HEK293T (cell line): Measurements from ENCODE around the gene GPBAR1.

ENCODE experiments used
- CTCF ChIA-PET: fragments of 350-600 bp; formaldehyde crosslinking; extraction: SDS; loops from one replicate; lab custom pipeline; 2021; ENCODE audit warnings: antibody characterized with exemption, inconsistent platforms; lab: Yijun Ruan, JAX
- POLR2A ChIA-PET: fragments of 350-600 bp; formaldehyde crosslinking; extraction: SDS; loops from one replicate; lab custom pipeline; 2020; ENCODE audit warnings: antibody characterized with exemption, inconsistent platforms; lab: Yijun Ruan, JAX
- DNase-seq: peaks from one replicate; pipeline ENCODE4 v3.0.0; 2012; ENCODE audit warnings: mixed read lengths; ENCODE audit errors: extremely low spot score
- ARNT ChIP-seq: fragments of 450-650 bp; IDR thresholded peaks from 2 replicates; pipeline ENCODE4 v1.6.1; 2017; ENCODE audit warnings: mild to moderate bottlenecking
- BHLHE40 ChIP-seq: fragments of 450-650 bp; IDR thresholded peaks from 2 replicates; pipeline ENCODE4 v1.6.1; 2016; ENCODE audit warnings: mild to moderate bottlenecking, moderate library complexity, borderline replicate concordance
- CTBP1 ChIP-seq: fragments of 450-650 bp; IDR thresholded peaks from 2 replicates; pipeline ENCODE4 v1.6.1; 2016; ENCODE audit warnings: borderline replicate concordance
- ELF4 ChIP-seq: fragments of 450-650 bp; IDR thresholded peaks from 2 replicates; pipeline ENCODE4 v1.6.1; 2017; ENCODE audit warnings: antibody characterized with exemption
- FOXA1 ChIP-seq: fragments of 450-650 bp; IDR thresholded peaks from 2 replicates; pipeline ENCODE4 v1.6.1; 2016; ENCODE audit warnings: mild to moderate bottlenecking
- FOXK2 ChIP-seq: fragments of 450-650 bp; IDR thresholded peaks from 2 replicates; pipeline ENCODE4 v1.6.1; 2016; ENCODE audit warnings: mild to moderate bottlenecking
- FOXM1 ChIP-seq: fragments of 450-650 bp; IDR thresholded peaks from 2 replicates; pipeline ENCODE4 v1.6.1; 2017; ENCODE audit warnings: mild to moderate bottlenecking, borderline replicate concordance
- HDGF ChIP-seq: fragments of 450-650 bp; IDR thresholded peaks from 2 replicates; pipeline ENCODE4 v1.6.1; 2017; ENCODE audit warnings: antibody characterized with exemption, borderline replicate concordance
- L3MBTL2 ChIP-seq: fragments of 450-650 bp; conservative IDR thresholded peaks from 2 replicates; pipeline ENCODE4 v1.6.1; 2016; ENCODE audit warnings: mild to moderate bottlenecking
- LEF1 ChIP-seq: fragments of 450-650 bp; IDR thresholded peaks from 2 replicates; pipeline ENCODE4 v1.6.1; 2017; ENCODE audit warnings: mild to moderate bottlenecking, borderline replicate concordance
- NFRKB ChIP-seq: fragments of 450-650 bp; IDR thresholded peaks from 2 replicates; pipeline ENCODE4 v1.6.1; 2016; ENCODE audit warnings: mild to moderate bottlenecking, moderate library complexity
- PKNOX1 ChIP-seq: fragments of 450-650 bp; IDR thresholded peaks from 2 replicates; pipeline ENCODE4 v1.6.1; 2016
- SP1 ChIP-seq: fragments of 450-650 bp; IDR thresholded peaks from 2 replicates; pipeline ENCODE4 v1.6.1; 2017
- SUZ12 ChIP-seq: fragments of 450-650 bp; IDR thresholded peaks from 2 replicates; pipeline ENCODE4 v1.6.1; 2016; ENCODE audit warnings: mild to moderate bottlenecking
- TARDBP ChIP-seq: fragments of 450-650 bp; IDR thresholded peaks from 2 replicates; pipeline ENCODE4 v1.6.1; 2016
- ZNF384 ChIP-seq: fragments of 450-650 bp; IDR thresholded peaks from 2 replicates; pipeline ENCODE4 v1.6.1; 2016

The GPBAR1 gene

GRCh38 chr2:218234521-218234920 lies 26.3 kb upstream of the GPBAR1 start:
- CTCF ChIA-PET: no interaction called here
- TF ChIP-seq CTBP1: no peak
- TF ChIP-seq SP1: no peak
- TF ChIP-seq FOXK2: no peak
- no peak for TF ChIP-seq ZNF384
- TF ChIP-seq ELF4: no peak
- TF ChIP-seq TARDBP: no peak
- no peak for TF ChIP-seq SUZ12
- TF ChIP-seq HDGF: no peak
- TF ChIP-seq LEF1: no peak
- no peak for TF ChIP-seq FOXA1
- TF ChIP-seq NFRKB: no peak
- TF ChIP-seq BHLHE40: no peak
- TF ChIP-seq PKNOX1: no peak
- TF ChIP-seq L3MBTL2: no peak
- no peak for TF ChIP-seq FOXM1
- TF ChIP-seq ARNT: no peak
- DNase-seq: no peak
- POLR2A ChIA-PET: no interaction called here

GRCh38 chr2:218235017-218235416 lies 25.8 kb upstream of the GPBAR1 start:
- ChIA-PET POLR2A (no interaction called here), CTCF (no interaction called here)
- DNase-seq: no peak
- TF ChIP-seq CTBP1: no peak
- TF ChIP-seq HDGF: no peak
- TF ChIP-seq ELF4: no peak
- no peak for TF ChIP-seq FOXA1
- TF ChIP-seq NFRKB: no peak
- TF ChIP-seq LEF1: no peak
- no peak for TF ChIP-seq PKNOX1
- no peak for TF ChIP-seq BHLHE40
- TF ChIP-seq ZNF384: no peak
- TF ChIP-seq SP1: no peak
- no peak for TF ChIP-seq L3MBTL2
- no peak for TF ChIP-seq SUZ12
- no peak for TF ChIP-seq FOXK2
- no peak for TF ChIP-seq ARNT
- TF ChIP-seq TARDBP: no peak
- TF ChIP-seq FOXM1: no peak

GRCh38 chr2:218236829-218237228 lies 24.0 kb upstream of the GPBAR1 start:
- TF ChIP-seq LEF1 (no peak), FOXA1 (no peak)
- ChIA-PET POLR2A (no interaction called here), CTCF (no interaction called here)
- DNase-seq: no peak

GRCh38 chr2:218238887-218239286 lies 21.9 kb upstream of the GPBAR1 start:
- POLR2A ChIA-PET: no interaction called here
- TF ChIP-seq LEF1 (no peak), ZNF384 (no peak)
- CTCF ChIA-PET: no interaction called here
- no peak for DNase-seq

- ChIA-PET CTCF (no interaction called here), POLR2A (interaction anchor here (1.5 kb wide), 1 partner anchor 26 kb away, joined by 3 read pairs; the partner anchor contains the start of genes AAMP and PNKD)
- no peak for TF ChIP-seq TARDBP
- TF ChIP-seq FOXA1: no peak
- TF ChIP-seq L3MBTL2: no peak
- no peak for TF ChIP-seq NFRKB
- no peak for TF ChIP-seq BHLHE40
- TF ChIP-seq HDGF: no peak
- no peak for TF ChIP-seq PKNOX1
- TF ChIP-seq SUZ12: no peak
- TF ChIP-seq ZNF384: no peak
- TF ChIP-seq FOXM1: no peak
- no peak for TF ChIP-seq SP1
- TF ChIP-seq ARNT: no peak
- TF ChIP-seq LEF1: no peak
These were observed 16.6 kb upstream of the GPBAR1 start for GRCh38 chr2:218244204-218244603.

GRCh38 chr2:218244665-218245064 lies 16.1 kb upstream of the GPBAR1 start:
- no peak for DNase-seq
- ChIA-PET POLR2A (no interaction called here), CTCF (no interaction called here)
- TF ChIP-seq FOXK2 (no peak), SUZ12 (no peak), FOXA1 (no peak), CTBP1 (no peak)

More at GRCh38 chr2:218244204-218244603, 16.6 kb upstream of the GPBAR1 start:
- DNase-seq: no peak

GRCh38 chr2:218245214-218245613 lies 15.6 kb upstream of the GPBAR1 start:
- CTCF ChIA-PET: no interaction called here
- TF ChIP-seq CTBP1 (no peak), BHLHE40 (no peak), FOXA1 (no peak), TARDBP (no peak), PKNOX1 (no peak), FOXM1 (no peak), ELF4 (no peak), ZNF384 (no peak), FOXK2 (no peak), LEF1 (no peak), L3MBTL2 (no peak), HDGF (no peak), ARNT (no peak), SP1 (no peak), NFRKB (no peak), SUZ12 (no peak)
- no peak for DNase-seq
- POLR2A ChIA-PET: no interaction called here
